Measurements from ENCODE around the gene ABCA2.

ABCA2 gene

DNA sequence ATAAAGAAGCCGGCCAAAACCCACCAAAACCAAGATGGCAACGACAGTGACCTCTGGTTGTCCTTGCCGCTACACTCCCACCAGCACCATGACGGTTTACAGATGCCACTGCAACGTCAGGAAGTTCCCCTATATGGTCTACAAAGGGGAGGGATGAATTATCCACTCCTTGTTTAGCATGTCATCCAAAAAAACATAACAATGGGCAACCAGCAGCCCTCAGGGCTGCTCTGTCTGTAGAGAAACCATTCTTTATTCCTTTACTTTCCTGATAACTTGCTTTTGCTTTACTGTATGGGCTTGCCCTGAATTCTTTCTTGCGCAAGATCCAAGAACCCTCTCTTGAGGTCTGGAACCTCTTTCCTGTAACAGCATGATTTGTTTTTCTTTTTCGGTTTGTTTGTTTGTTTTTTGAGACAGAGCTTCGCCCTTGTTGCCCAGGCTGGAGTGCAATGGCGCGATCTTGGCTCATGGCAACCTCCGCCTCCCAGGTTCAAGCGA is 47.3 kb upstream of the ABCA2 start:
- Histone ChIP-seq H3K9me3 (ENCODE audit: control insufficient read depth, low read length) (no peaks in the 10 kb centered on the region), H3K27me3 (ENCODE audit: control insufficient read depth, insufficient read depth, low read length) (no peaks in the 10 kb centered on the region), H3K27ac (no peak overlapping the region)

DNA sequence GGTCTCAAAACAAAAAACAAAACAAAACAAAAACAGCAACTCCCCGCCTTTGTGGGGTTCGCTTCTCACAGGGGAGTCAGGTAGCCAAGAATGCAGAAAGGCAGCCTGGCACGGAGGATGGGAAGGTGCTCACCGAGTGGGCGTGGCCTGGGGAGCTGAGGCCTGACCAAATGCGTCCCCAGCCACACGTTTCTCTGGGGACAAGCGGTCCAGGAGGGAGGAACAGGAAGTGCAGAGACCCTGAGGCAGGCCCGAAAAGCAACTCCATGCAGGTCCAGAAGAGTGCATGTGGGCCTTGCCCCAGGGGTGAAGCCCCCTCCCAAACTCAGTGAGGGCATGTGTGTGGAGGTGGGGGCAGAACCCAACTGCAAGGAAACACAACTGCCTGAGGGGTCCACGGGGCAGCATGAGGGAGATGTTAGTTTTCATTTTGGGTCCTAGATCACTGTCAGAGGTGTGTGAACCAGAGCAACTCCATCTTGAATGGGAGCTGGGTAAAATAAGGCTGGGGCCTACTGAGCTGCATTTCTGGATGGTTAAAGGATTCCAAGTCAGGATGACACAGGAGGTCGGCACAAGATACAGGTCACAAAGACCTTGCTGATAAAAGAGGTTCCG is 46.7 kb upstream of the ABCA2 start:
- Histone ChIP-seq H3K4me2 (ENCODE audit: low read length) (no peak overlapping the region), H3K27me3 (ENCODE audit: control insufficient read depth, insufficient read depth, low read length) (no peaks in the 10 kb centered on the region), H2AFZ (no peak overlapping the region), H3K9ac (no peak overlapping the region), H3K36me3 (ENCODE audit: control insufficient read depth, insufficient read depth, low read length) (no peaks in the 10 kb centered on the region), H3K4me1 (peaks cover 2% of the 10 kb centered on the region), H3K4me3 (ENCODE audit: low read depth, low read length) (no peak overlapping the region), H3K79me2 (no peaks in the 10 kb centered on the region), H3K27ac (no peak overlapping the region), H3K9me3 (ENCODE audit: control insufficient read depth, low read length) (no peaks in the 10 kb centered on the region)
- TF ChIP-seq, protein P1, sequence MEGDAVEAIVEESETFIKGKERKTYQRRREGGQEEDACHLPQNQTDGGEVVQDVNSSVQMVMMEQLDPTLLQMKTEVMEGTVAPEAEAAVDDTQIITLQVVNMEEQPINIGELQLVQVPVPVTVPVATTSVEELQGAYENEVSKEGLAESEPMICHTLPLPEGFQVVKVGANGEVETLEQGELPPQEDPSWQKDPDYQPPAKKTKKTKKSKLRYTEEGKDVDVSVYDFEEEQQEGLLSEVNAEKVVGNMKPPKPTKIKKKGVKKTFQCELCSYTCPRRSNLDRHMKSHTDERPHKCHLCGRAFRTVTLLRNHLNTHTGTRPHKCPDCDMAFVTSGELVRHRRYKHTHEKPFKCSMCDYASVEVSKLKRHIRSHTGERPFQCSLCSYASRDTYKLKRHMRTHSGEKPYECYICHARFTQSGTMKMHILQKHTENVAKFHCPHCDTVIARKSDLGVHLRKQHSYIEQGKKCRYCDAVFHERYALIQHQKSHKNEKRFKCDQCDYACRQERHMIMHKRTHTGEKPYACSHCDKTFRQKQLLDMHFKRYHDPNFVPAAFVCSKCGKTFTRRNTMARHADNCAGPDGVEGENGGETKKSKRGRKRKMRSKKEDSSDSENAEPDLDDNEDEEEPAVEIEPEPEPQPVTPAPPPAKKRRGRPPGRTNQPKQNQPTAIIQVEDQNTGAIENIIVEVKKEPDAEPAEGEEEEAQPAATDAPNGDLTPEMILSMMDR (IDR thresholded peaks at IDR 0.05), result no peak

More for the DNA sequence above, 47.3 kb upstream of the ABCA2 start:
- TF ChIP-seq, protein P1 (IDR thresholded peaks at IDR 0.05), result no peak
- H2AFZ ChIP-seq, result no peak overlapping the region
- no peaks in the 10 kb centered on the region for H3K36me3 ChIP-seq (ENCODE audit: control insufficient read depth, insufficient read depth, low read length)
- no peaks in the 10 kb centered on the region for H3K79me2 ChIP-seq
- no peak overlapping the region for H3K4me3 ChIP-seq (ENCODE audit: low read depth, low read length)
- H3K4me1 ChIP-seq, result peaks cover 2% of the 10 kb centered on the region
- H3K9ac ChIP-seq, result no peak overlapping the region
- no peak overlapping the region for H3K4me2 ChIP-seq (ENCODE audit: low read length)

DNA sequence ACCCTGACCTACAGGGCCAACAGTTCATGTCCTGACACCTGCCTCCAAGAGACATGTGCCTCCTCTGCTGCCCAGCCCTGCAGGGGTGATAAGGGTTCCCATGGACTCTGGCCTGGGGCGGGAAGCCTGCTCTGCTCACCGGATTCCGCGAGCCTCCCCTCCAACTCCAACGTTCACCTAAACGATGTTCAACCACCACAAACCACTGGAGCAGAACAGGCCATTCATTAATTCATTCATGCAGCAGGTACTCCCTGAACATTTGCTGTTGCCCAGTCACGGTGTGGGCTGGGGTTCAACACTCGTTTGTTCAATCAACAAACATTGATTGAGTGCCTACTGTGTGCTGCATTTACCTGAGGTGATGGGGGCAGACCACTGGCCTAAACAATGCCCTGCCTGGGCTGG is 46.0 kb upstream of the ABCA2 start:
- Histone ChIP-seq H3K27ac (no peak overlapping the region), H3K9me3 (ENCODE audit: control insufficient read depth, low read length) (no peaks in the 10 kb centered on the region), H3K4me2 (ENCODE audit: low read length) (no peak overlapping the region), H3K36me3 (ENCODE audit: control insufficient read depth, insufficient read depth, low read length) (no peaks in the 10 kb centered on the region), H3K79me2 (no peaks in the 10 kb centered on the region), H2AFZ (no peak overlapping the region), H3K9ac (no peak overlapping the region), H3K4me3 (ENCODE audit: low read depth, low read length) (no peak overlapping the region), H3K4me1 (peaks cover 2% of the 10 kb centered on the region), H3K27me3 (ENCODE audit: control insufficient read depth, insufficient read depth, low read length) (no peaks in the 10 kb centered on the region)
- TF ChIP-seq, protein P1 (IDR thresholded peaks at IDR 0.05), result no peak

DNA sequence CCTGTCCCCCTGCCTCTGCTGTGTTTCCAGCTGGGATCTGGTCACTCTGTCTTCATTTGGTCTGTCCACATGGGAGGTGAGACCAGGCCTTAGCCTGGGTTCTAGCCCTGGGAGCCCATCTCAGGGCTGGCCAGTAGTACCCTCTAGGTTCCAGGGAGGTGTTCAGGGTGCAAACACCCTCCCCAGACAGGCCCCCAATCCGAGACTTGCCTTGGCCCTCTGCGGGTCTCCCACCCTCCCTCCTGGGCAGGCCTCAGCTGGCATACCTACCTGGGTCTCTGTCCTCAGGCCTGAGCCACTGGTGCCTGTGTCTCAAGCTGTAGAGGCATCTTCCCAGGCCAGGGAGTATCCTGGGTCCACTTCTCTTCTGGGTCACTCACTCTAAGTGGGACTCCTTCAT is 43.2 kb upstream of the ABCA2 start:
- Histone ChIP-seq H3K4me3 (ENCODE audit: low read depth, low read length) (no peak overlapping the region), H3K27me3 (ENCODE audit: control insufficient read depth, insufficient read depth, low read length) (no peaks in the 10 kb centered on the region), H3K4me2 (ENCODE audit: low read length) (peak overlapping the region; percentile 83), H3K9me3 (ENCODE audit: control insufficient read depth, low read length) (no peaks in the 10 kb centered on the region), H3K27ac (peak overlapping the region; percentile 68), H3K79me2 (no peaks in the 10 kb centered on the region), H2AFZ (peak overlapping the region; percentile 75), H3K9ac (no peak overlapping the region), H3K36me3 (ENCODE audit: control insufficient read depth, insufficient read depth, low read length) (no peaks in the 10 kb centered on the region), H3K4me1 (peaks cover 2% of the 10 kb centered on the region)
- TF ChIP-seq, protein P1 (IDR thresholded peaks at IDR 0.05), result no peak

DNA sequence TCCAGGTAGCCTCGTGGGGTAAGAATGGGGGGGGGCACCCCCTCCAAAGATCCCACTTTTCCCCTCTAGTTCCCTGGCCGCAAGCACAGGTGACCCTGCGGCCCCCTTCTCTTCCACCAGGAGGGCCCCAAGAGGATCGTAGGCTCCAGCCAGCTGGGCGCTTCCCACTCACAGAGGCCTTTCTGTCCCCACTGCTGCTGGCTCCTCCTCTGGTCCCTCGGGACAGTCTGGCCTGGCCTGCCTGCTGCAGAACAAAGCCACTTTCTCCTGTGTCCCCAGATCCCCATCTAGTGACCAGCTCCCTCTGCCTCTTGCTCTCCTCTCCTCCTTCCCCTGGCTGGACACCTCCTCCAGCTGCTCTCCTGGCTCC is 42.9 kb upstream of the ABCA2 start:
- Histone ChIP-seq H3K4me3 (ENCODE audit: low read depth, low read length) (peak overlapping the region; percentile 56), H3K4me1 (peaks cover 2% of the 10 kb centered on the region), H3K4me2 (ENCODE audit: low read length) (peak overlapping the region; percentile 83), H3K9me3 (ENCODE audit: control insufficient read depth, low read length) (no peaks in the 10 kb centered on the region), H3K27me3 (ENCODE audit: control insufficient read depth, insufficient read depth, low read length) (no peaks in the 10 kb centered on the region), H3K27ac (peak overlapping the region; percentile 68), H3K79me2 (no peaks in the 10 kb centered on the region), H2AFZ (peak overlapping the region; percentile 75), H3K36me3 (ENCODE audit: control insufficient read depth, insufficient read depth, low read length) (no peaks in the 10 kb centered on the region), H3K9ac (no peak overlapping the region)
- TF ChIP-seq, protein P1 (IDR thresholded peaks at IDR 0.05), result no peak

Data from parathyroid adenoma (tissue), 2 donors.